Renal cortical epithelial cell (primary cell): Measurements from ENCODE around the gene GPR132. TPM values are rescaled to one million over a fixed set of nuclear protein-coding genes. Genes with fewer than 3 reads are reported as not detected.
"Not testable (repeated sequence)": the region's sequence is repeated elsewhere in the genome, so short reads cannot be mapped to it uniquely, and the experiment has no call there.

Experiments used
- DNase-seq: peaks from one replicate; pipeline ENCODE4 v3.0.0-alpha.2; 2011; ENCODE audit warnings: low read depth
- total RNA-seq: library from RNA; depleted of rRNA; stranded (reverse); fragments of >200 nt; gene quantifications from 2 replicates; pipeline ENCODE4 v1.2.3, GENCODE V29; 2014

The GPR132 gene
- total RNA-seq, 1 donor from 2014 or later, result 0.30 TPM

- no peak for DNase-seq
Measured at GRCh38 chr14:105075379-105076295, 10.4 kb upstream of the GPR132 start.

DNA sequence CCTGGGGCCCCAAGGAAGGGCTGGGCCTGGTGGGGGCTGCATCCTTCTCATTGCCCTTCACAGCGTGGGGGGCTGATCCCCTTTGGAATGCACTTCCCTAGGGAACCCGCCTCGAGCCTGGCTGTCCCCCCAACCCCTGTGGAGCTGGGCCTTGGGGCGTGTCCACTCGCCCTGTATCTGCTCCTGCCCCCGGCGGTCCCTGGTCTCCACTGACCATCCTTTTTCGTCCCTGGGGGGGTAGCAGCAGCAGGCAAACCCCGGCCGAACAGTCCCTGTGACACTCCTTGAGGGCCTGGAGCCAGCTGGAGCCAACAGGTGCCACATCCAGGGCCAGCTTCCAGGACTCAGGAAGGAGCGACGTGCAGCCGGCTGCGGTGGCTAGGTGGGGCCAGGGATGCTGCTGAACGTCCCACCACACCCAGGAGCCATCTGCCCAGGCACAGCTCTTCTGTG lies 9.4 kb upstream of the GPR132 start:
- DNase-seq, result no peak

DNA sequence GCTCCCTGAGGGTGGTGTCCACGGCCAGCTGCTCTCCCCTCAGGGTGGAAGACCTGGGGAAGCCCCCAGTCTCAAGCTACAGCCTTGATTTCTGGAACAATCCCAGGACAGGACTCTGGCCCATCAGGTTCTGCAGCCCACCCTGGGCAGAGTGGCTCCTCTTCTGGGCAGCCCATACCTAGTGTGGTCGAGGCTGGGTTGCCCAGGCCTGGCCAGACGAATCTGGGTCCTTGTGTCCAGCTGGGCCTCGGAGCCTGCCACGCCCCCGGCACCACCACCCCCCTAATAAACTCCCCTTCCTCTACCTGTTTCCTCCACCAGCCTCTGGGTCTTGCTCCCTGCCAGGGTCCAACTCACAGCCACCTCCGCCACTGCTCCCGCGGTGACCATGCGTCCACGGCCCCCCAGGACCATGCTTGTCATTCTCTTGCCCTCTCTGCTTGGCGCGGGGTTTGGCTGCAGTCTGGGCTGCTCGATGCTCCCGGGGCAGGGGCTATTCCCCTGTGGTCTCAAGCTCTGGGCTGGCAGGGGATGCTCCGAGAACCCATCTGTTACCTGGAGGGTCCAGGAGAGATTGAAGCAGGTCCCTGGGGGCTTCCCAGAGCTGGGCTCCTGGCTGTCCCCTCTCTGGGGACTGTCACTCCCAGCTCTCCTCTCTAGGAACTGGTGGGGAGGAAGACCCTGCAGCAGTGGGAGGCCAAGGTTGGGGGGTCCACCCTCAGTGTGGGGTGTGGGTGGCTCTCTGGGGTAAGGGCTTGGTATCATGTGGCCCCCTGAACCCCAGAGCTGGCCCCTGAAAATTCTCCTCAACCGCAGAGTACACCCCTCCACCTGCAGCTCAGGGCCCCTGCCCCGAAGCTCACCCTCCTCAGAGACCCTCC lies 8.7 kb upstream of the GPR132 start:
- DNase-seq, result no peak

- DNase-seq, result no peak
Measured at GRCh38 chr14:105072892-105073719, 7.9 kb upstream of the GPR132 start.

DNA sequence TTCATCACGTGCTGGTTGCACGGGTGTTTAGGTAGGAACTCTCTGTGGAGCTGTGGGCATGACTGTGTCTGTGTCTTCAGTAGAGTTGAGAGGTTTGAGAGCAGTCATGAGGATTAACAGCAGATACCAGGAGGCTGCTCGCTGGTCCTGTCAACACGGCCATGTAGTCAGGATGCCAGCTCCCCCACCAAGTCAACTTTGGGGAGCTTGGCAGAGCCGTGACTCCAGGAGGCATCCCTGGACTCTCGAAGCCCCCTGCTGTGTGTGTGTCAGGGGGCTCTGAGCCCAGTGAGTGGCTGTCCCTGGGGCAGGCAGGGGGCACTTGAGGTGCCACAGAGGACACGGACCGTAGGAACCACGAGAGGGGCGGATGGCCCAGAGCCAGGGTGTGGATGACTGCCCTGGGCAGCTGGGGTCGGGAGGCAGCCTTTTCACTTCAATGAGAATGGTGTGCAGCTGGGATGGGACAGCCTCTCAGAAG lies 7.2 kb upstream of the GPR132 start:
- no peak for DNase-seq

DNA sequence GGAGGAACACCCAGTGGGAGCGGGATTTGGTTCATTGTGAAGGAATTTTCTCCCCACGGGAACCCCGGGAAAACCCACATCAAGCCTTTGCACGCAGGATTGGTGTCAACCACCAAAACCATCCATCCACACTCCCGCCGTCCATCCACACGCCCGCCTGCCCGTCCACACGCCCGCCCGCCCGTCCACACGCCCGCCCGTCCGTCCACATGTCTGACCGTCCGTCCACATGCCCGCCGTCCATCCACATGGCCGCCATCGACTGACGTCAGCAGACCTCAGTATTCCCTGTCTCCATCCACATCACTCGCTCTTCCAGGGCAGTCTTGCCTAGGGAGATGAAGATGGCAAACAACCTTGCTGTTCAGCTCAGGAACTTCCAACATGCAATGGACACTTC lies 6.7 kb upstream of the GPR132 start:
- no peak for DNase-seq

DNA sequence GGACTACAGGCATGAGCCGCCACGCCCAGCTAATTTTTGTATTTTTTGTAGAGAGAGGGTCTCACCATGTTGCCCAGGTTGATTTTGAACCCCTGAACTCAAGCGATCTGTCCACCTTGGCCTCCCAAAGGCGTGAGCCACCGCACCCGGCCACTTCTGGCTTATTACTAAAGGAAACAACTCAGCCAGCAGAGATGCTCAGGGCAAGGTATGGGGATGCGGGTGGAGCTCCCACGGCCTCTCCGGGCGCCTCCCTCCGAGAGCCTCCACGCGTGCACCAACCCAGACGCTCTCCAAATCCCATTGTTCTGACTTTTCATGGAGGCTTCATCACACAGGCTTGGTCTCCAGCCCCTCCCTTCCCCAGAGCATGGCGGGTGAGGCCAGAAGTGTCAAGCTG lies 6.1 kb upstream of the GPR132 start:
- no peak for DNase-seq

DNA sequence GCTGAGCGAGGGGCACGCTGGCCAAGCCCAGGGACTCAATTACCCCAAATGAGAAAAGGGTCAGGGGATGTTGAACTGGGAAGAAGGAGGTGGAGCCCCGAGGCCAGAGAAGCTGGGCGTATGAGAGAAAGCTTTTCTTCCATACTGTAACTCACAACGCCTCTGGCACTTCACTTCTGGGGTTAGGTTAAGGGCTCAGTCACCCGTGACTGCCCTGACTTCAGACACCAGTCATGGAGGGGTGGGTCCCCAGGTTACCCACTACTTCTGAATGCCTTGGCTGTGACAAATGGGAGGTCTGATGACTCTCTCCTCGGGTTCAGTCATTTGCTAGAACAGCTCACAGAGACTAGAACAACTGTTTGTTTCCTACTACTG lies 5.5 kb upstream of the GPR132 start:
- peak; percentile 82 for DNase-seq

DNA sequence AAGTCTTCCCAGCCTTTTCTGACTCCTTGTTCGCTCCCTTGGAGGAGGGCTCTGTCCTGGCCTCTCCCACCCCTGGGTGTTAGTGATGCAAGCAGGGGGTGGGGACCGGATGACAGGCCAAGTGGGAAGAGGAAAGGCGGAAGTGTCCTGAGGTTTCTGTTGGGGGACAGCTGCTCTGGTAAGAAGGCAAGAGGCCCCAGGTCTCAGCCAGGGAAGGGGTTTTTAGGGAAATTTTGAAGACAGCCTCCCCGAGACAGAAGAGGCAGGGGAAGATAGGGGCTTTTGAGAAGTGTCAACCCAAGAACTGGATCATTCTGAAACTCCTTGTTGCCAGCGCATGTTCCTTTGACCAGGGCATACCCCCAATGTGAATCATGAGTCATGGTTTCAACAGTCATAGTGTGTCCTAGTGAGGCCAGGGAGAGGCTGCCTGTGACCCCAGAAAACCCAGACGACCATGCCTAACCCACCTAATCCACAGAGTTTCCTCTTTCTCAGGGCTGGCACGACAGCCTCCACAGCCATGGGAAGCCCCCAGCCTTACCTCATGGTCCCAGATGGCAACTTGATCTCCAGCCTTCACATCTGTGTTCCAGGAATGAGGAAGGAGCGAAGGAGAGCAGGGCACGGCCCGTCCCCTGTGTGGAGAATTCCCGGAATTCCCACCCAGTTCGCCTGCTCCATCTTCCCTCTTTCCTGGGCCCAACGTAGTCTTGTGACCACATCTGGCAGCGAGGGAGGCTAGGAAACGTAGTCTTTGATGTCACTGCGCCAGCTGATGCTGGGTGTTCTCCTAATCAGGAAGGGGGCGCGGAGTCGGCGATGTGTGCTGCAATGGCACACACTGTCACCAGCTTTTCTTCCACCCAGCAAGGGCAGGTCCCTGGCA lies 4.9 kb upstream of the GPR132 start:
- peak; percentile 61 for DNase-seq

- DNase-seq, result no peak
Measured at GRCh38 chr14:105069522-105069870, 4.3 kb upstream of the GPR132 start.

DNA sequence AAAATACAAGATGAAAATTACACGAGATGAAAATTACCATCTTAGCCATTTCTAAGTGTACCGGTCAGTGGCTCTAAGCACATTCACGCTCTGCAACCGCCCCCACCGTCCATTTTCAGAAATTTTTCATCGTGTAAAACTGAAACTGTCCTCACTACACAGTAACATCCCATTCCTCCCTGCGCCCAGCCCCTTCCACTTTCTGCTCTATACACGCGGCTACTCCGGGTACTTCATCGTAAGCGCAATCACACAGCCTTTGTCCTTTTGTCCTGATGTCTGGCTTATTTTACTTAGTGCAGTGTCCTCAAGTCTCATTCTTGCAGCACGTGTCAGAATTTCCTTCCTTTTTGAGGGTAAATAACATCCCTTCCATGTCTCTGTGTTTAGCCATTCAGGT lies 3.6 kb upstream of the GPR132 start:
- DNase-seq, result no peak

DNA sequence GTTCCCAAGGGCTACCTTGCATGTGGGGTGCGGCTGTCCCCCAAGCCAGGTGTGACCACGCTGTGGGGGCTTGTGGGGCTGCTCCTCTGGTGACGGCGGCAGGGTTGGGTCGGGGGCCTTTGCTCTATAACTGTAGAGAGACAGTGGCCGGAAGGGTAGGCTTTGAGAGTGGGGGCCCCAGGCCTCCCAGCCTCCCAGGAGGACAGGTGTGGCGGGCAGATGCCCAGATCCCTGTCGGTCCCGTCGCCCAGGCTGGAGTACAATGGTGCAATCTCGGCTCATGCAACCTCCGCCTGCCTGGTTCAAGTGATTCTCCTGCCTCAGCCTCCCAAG lies 2.7 kb upstream of the GPR132 start:
- DNase-seq, result no peak

DNA sequence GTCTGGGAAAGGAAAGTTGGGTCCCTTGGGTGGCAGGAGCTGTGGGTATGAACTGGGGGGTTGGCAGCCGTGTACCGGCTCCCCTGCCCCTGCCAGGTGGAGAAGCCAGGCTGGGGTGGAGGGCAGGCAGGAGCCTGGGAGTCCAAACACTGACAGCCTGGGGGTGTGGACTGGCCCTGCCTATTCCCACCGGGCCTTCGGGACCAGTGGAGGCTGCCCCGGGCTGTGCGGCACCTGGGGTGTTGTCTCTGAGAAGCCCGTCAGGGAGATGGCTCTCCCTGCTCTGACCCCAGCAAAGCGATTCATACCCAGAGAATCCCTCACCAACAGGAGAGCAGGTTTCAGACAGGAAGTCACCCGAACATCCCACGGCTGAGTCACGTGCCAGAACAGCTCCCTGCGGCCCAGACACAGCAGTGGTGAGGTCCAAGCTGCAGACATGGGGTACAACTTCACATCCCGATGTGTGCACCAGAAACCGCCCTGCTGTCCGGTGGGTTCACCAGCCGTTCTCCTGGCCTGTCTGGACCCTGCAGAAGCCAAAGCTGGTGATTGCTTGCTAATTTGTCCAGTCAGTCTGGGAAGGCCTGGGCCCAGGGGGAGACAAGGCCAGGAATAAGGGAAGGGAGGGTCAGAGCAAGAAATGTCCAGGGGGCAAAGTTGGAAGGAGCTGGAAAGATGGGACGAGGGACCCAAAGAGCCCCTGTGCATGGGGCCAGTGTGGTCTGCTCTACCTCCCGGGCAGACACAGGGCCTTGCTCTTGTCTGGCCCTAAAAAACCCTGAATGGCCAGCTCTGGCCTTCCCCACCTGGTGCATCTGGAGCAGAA lies 2.1 kb upstream of the GPR132 start:
- DNase-seq, result no peak

DNA sequence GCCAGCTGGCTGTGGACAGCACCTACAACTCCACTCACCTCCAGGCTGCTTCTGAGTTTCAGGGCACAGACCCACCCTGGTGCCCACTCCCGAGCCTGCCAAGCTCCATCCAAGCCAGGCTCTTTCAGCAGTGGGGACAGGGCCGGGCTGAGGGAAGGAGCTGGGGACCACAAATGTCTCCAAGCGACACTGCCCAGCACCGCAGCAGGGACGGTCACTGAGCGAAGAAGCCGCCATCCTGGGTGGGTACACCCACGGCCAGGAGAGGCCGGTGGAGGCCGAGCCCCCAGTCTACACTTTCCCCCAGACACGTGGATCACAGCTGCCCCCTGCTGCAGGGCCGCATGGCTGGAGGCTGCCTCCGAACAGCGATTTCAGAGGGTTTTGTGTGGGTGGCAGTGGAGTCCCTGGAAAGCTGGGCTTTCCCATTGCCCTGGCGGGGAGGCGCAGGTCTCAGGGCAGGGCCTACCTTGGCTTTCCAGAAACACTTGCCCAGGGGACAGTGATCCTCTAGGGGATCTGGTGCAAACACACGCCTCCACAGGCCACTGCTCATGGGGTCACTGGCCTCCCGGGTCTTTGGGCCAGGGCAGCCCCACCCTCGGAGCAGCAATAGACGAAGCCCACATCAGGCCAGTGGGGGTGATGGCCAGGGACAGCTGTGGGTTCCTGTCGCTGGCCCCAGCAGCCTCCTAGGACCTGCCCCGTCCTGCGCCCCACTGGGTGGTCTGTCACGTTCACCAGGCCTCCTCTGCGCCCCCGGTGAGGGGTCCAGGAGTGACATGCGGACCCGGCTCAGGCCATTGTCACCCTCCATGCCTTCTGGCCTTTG lies 1.2 kb upstream of the GPR132 start:
- DNase-seq, result no peak

- peak; percentile 41 for DNase-seq
Measured at GRCh38 chr14:105064721-105065143, 498 bp downstream of the GPR132 start.

GRCh38 chr14:105064001-105064400 lies 1.2 kb downstream of the GPR132 start:
- no peak for DNase-seq

DNA sequence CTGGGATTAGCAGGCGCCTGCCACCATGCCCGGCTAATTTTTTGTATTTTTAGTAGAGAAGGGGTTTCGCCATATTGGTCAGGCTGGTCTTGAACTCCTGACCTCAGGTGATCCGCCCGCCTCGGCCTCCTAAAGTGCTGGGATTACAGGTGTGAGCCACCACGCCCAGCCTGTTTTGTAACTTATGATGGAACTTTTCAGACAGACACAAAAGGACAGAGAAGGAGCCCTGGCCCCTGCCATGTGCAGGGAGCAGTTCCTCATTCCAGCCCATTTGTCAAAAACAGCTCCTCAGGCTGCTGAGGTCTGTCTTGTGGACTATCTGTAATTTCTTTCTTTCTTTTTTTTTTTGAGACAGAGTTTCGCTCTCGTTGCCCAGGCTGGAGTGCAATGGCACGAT lies 1.7 kb downstream of the GPR132 start:
- DNase-seq, result not testable (repeated sequence)

DNA sequence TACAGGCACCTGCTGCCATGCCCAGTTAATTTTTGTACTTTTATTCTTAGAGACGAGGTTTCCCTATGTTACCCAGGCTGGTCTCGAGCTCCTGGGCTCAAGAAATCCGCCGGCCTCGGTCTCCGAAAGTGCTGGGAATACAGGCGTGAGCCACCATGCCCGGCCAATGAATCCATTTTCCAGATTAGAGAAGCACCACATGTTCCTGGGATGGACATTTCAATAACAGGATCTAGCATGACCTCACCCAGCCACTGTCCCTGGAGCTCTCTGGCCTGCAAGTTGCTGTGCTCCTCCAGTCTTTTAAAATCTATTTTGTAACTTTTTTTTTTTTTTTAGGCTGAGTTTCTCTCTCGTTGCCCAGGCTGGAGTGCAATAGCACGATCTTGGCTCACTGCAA lies 2.2 kb downstream of the GPR132 start:
- no peak for DNase-seq

GRCh38 chr14:105062048-105062433 lies 3.2 kb downstream of the GPR132 start:
- no peak for DNase-seq
